ENCODE measurements around the gene ADRA2C.
"Not testable (repeated sequence)": the region's sequence is repeated elsewhere in the genome, so short reads cannot be mapped to it uniquely, and the experiment has no call there.

ADRA2C gene

DNA sequence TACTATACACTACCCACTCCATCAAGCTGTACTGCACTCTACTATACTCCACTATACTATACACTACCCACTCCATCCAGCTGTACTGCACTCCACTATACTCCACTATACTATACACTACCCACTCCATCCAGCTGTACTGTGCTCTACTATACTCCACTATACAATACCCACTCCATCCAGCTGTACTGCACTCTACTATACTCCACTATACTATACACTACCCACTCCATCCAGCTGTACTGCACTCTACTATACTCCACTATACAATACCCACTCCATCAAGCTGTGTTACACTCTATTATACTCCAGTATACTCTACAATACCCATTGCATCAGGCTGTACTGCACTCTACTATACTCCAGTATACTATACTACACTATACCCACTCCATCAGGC, 48.7 kb downstream of the ADRA2C start:
- DNase-seq: not testable (repeated sequence)

DNA sequence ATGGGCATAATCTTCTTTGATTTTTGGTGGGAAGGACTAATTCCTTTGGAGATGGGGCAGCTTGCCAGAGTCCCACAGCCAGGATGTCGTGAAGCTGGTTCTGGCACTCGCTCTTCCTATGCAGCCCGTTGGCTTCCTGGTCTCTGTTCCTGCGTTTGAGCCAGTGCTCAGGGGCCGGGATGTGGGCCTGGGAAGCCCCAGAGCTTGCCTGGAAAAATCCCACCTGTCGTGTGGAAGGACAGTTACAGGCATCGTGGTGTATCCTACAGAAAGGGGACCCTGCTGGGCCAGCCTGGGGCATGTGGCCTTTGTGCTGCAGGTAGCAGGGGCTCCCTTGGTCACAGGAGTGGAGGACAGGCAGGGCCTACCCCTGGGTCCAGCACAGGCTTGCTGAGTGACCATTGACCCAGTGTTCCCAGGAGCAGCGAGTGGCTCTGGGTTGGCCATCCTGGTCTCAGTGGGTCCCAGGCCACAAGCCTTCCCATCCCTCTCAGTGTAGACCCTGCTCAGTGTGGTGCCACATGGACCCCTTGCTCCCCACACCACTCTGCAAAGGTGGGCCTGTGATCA, 50.2 kb downstream of the ADRA2C start:
- DNase-seq: no peak

DNA sequence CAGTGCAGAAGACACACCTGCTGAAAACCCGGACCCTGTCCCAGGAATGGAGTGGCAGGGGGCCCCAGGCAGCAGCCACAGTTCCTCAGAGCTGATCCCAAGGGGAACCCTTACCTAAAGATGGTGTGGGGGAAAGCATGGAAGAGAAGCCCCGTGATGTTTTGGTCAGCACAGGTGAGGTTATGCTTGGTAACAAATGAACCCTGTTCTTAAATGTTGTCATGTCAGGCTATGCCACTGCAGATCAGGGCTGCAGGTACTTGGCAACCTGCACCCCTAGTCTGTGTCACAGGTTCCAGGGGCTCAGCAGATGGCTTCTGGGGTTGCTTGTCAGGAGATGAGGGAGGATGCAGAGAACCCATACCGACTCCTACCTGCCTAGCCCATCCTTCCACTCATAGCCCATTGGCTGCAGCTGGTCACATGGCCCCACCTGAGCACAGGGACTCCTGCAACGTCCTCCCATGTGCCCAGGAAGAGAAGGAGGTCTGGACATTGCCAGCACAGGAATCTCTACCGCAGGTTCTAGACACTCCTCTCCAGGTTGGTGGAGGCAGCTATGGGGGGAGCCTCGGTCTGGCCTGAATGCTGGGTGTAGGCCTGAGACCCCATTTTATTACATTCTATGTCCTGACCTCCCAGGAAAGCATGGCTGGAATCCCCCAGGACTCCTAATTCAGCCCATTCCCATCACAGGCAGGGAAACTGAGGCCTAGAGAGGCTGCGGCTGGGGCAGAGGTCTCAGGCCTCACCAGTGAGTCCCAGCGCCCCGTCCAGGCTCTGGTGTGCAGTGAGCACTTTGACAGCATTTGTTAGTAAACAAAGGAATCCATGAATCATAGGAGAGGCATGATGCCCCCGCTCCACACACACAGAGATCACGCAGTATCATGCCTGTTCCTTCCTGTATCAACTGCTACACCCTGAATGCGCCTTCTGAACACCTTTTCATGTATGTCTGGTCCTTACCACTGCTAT, 51.1 kb downstream of the ADRA2C start:
- no peak for DNase-seq
